ENCODE results near the gene EIPR1.

Gene EIPR1

DNA sequence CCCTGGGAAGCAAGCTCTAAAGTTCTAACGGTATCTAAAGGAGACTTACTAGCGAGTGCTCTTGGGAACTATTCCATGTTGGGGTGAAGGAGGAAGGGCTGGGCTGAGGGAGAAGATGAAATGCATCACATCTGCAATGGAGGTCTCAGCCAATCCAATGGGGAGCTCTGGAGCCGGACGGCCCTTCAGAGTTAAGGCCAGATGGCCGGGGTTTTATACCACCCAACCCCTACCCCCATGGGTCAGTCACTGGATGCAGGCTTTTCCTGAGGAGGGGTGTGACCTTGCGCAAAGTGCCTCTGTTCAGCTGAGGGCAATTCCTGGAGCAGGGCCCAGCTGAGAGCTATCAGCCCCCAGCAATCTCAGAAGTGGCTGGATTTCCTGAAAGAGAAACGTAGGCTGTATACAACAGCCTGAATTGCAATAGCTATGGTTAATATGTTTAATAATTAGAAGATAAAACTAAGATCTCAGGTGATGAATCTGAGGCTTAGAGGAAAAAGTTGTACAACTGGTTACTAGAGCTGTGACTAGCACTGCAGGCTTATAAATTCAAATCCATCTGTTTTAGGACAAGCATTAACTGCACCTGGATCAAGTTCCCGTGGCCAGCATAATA is 21.6 kb downstream of the EIPR1 start:
- no peak for DNase-seq

DNA sequence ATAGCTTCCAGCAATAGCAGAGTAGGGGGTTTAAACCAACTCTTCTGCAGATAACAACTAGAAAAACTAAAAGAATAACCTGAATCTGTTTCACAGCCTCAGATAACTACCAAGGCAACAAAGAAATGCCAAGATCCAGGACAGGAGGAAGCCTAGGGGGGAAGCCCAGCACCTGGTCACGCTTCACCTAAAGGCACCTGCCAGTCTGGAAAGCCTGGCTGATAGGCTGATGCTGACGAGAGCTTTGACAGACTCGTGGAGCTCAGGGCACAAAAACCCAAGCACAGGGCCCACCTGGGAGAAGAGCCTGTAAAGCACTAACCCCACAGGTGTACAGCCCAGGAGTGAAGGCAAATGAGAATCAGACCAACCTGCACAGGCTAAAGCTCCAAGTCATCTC is 22.6 kb downstream of the EIPR1 start:
- DNase-seq = no peak

DNA sequence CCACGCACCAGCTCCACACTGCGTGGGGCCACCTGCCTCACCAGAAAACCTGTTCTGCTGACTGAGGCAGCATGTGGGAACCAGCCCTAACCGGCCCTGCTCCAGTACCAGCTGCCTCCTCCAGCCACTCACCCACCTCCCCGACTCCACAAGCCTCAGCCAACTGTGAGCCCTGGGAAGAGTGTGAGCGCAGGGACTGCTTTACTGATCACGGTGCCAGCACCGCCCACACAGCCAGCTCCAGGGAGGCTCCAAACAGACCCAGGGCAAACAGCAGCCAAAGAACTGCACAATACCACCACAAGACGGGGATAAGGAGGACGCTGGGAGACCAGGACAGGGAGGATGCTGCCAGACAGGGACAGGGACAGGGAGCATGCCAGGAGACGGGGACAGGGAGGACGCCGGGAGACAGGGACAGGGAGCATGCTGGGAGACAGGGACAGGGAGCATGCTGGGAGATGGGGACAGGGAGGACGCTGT is 28.4 kb downstream of the EIPR1 start:
- no peak for DNase-seq

DNA sequence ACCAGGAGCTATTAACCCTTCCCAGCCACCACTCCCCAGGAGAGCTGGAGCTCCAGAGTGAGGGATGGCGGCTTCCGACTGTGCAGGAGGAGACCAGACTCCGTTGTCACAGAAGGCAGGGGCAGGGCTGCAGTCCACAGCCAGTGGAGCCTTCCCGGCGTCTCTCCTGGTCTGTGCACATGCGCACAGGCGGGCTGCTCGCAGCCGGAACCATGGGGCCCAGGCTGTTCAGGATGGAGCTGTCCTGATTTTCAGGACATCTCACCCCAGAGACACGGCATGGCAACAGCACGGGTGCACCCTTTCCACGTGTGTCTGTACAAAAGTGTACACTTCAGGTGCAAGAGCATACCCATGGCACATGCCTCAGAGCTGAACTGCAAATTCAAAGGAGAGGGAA is 28.9 kb downstream of the EIPR1 start:
- DNase-seq = no peak

DNA sequence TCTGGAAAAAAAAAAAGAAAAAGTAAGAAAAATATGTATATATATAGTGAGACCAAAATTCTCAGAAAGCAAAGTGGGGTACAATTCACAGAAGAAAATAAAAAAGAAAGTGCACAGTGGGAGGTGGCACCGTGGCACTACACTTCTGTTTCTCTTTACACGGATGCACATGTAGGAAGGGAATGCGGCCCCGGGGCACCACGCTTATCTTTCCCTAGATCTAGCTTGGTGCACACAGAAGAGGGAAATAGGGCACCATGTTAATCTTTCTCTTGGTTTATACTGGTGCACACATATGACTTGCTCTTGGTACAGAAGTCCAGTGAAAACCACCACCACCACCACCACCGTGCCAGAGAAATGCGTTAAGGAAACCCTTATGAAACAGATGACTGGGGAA is 32.0 kb downstream of the EIPR1 start:
- no peak for DNase-seq

DNA sequence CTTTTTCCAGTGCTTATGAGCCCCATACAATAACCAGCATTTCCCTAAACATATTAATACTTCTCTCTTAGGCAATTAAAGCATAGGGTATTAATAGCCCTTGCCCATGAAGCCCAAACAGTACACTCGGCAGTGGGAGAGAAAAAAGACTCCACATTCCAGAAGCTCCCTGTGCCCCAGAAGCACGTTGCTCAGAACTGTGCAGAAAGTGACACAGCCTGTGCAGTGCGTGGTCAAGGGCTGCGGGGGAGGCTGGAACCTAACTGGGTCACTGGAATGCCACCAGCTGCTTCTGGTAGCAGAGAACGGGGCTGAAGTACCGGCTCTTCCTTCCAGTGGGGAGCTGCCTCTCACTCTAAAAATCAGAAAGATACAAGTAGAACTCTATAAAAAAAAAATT is 32.7 kb downstream of the EIPR1 start:
- DNase-seq = no peak

DNA sequence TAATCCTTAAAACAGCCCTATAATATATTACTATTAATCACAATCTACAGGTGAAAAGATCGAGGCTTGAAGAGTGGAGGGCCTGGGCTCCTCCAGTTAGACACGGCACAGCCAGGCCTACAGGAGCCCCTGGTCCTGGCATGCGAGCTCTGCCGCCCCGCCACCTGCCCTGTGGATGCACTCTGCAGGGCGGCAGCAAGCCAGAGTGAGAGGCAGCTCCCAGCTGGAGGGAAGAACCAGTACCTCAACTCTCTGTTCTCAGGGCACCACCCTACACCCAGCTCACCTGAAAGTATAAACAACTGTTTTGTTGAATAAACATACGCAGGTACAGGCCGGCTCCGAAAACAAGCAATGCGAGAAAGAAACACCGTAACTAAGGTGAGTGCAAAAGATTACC is 34.6 kb downstream of the EIPR1 start:
- DNase-seq = no peak

DNA sequence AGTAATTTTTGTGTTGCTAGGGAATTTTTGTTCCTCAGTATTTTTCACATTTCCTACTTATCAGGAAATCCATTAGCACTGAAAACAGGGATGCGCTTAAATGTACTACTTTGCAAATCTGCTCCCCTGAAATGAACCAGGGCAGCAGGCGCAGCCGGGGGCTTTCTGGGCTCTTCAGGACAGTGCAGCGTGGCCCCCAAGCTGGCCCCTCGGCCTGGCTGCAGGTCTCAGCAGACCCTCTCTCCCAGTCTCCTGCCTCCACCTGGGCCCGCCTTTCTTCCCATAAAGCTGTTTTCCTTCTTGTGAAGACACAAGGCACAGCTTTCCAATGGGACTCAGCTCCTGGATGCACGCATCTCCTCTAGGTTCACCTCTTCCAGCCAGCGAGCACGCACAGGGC is 35.3 kb downstream of the EIPR1 start:
- no peak for DNase-seq

DNA sequence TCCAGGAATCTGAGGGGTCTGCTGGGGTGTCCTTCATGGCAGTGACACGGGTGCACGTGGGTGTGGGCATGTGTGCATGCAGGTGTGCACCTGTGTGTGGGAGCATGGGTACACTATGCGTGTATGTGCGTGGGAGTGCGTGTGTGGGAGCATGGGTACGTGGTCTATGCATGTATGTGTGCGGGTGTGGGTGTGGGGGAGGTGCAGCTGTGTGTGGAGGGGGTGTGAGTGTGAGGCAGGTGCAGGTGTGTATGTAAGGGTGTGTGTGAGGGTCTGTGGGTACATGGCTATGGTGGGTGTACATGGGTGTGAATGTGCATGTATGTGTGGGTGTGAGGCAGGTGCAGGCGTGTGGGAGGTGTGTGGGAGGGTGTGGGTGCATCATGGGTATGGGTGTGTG is 36.3 kb downstream of the EIPR1 start:
- DNase-seq = no peak

DNA sequence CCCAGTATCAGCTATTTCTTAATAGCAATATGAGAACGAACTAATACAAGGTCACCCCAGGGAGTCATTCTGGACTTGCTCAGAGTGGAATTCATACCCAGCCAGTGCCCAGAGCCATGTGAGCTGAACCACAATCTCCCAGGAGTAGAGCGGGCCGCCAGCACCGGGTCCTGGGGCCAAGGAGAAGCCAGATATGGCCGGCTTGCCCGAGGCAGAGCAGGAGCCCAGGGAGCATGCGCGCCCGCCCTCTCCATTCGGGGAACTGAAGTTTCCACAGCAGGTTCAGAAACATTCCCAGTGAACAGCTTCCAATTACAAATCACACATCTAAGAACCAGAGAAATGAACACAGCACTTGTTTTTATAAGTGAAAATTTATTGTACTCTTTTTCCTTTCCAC is 37.5 kb downstream of the EIPR1 start:
- DNase-seq = no peak

DNA sequence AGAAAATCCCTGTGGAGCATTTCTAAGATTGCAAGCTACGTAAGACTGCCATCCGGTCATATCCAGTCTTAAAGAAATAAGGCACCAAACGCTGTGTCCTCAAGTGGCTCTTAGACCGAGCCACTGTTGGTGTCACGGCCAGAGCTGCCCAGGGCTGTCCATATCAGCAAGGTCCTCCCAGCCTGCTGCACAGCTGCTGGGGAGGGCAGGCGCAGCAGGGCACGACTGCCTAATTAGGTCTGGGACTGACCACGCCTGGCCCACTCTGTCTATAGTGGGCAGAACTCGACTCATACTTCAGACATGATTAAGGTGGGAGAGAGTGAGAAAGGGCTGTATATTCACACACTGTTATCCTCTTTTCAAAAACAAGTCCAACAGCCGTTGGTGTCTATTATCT is 39.3 kb downstream of the EIPR1 start:
- DNase-seq = no peak

DNA sequence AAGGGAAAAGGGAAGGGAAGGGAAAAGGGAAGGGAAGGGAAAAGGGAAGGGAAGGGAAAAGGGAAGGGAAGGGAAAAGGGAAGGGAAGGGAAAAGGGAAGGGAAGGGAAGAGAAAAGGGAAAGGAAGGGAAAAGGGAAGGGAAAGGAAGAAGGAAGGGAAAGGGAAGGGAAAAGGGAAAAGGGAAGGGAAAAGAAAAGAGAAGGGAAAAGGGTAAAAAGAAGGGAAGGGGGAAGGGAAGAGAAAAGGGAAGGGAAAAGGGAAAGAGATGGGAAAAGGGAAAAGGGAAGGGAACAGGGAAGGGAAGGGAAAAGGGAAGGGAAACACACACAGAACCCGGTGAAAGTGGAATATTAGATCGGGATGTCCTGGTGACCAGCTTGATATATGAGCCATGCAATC is 40.8 kb downstream of the EIPR1 start:
- no peak for DNase-seq

DNA sequence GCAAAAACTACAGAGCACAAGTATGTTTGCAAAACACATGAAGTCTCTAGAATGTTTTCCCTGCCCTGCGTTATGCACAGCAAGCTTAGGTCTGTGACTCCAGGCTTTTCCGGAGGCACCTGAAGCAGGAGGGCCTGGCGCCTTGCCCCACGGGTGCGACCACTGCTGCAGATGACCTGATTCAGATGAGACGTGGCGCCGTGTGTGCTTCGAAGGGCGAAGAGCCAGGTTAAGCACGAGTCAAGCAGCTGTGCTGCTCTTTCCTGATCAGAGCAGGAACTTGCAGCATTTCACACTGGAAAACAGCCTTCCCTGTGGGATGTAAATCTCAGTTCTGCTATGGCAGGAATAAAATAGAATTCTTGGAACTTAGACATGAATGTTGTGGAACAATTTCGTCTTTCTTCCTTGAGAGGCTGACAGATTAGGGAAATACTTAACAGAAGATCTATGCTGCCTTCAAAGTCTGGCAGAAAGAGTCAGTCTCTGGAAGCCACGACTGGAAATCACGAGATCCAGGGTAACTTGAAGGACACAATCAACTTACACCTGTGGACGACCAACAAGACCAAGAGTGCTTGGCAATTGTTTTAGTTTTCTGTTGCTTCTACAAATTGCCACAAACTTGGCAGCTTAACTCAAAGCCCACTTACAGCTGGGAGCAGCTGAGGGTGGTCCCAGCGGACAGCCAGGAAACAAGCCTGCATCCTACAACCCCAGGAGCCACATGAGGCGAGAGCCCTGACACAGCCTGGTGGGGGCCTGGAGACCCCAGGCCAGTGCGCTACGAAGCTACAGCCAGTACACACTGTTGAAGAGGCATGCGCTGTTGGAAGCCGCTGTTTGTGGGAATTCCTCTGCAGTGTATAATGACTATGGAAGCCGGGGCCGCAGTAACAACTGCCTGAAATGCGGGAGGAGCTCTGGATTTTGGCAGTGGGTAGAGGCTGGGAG is 42.9 kb downstream of the EIPR1 start:
- no peak for DNase-seq

DNA sequence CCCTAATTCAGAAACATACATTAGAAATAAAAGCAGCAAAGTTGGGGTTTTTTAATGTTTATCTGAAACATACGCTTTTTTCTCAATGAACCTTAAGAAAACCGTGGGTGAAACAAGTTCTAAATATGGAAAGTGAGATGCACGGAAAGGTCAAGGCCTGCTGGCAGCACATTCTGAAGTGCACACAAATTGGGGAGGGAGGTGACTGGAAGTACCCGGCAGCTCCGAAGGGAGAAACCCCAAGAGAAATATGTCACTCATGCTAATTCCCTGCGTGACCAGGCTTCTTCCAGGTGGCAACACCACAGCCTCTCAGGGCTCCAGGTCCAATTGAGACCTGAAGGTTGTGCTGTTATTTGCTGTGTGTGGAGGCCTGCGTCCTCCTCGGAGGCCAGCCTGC is 45.5 kb downstream of the EIPR1 start:
- DNase-seq = no peak

DNA sequence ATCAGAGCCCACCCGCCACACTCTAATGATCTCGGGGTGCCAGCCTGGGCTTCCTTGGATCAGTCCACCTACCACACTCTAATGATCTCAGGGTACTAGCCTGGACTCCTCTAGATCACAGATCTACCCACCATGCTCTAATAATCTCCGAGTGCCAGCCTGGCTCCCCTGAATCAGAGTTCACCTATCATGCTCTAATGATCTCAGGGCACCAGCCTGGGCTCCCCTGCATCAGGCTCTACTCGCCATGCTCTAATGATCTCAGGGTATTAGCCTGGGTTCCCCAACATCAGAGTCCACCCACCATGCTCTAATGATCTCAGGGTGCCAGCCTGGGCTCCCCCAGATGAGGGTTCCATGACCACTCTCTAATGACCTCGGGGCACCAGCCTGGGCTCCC is 48.1 kb downstream of the EIPR1 start:
- DNase-seq = no peak

DNA sequence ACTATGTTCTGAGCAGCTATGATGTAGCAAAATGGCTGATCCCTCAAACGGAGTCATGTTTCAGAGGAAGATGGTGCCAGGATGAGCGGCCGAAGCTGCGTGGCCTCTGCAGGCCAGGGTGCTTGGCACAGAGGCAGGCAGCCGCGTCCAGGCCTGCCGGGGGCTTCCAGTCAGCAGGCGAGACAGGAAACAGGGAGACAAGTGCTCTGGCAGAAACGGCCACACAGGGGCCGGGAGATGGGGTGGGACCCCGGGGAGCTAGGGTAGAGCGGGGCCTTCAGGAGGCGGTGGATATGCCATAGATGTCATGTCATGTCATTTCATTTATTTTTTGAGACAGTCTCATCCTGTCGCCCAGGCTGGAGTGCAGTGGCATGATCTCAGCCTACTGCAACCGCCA is 50.7 kb downstream of the EIPR1 start:
- DNase-seq = no peak

DNA sequence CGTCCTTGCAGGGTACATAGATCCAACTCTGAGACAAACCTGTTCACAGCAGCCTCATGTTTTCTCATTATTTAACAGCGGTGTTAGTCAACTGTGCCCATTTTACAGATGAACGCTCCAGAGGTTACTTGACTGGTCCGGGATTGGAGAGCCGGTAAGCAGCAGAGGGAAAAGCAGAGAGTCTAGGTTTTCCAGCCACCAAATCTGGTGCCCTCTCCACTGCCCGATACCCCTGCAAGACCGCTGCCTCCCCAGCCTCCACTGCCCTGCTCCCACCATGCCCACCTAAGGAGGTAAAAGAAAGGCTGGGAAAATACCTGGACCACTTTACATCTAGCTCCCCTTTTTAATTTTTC is 51.5 kb downstream of the EIPR1 start:
- DNase-seq = no peak

DNA sequence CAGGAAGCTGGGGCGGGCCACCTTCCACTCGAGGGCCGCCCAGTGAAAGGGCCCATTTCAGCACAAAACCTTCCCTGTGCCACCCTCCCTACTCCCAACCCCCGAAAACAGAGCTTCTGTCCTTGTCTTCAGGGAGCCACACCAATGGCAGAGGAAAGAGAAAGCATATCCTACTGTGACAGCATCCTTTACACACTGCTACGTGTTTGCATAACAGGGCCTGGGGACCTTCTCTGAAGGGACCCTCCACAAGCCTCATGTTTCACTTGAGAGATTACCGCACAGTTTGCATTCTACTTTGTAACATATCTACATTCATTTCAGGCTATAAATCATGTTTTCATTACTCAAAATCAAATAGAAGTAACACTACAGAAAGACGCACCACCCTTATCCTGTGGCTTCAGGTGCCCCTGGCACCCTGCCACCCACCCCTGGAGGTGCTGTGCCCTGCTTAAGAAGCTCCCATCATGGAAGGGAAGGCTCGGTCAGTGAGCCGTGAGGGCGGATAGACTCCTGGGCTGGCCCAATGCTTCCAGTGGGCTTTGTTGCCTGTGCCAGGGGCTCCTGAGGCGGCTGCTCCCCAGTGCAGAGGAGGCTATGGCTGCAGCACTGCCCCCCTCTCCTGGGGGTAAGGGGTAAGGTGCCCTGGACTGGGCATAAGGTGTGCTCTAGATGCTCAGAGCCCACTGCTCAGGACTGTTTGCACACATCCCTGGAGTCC is 52.0 kb downstream of the EIPR1 start:
- no peak for DNase-seq

DNA sequence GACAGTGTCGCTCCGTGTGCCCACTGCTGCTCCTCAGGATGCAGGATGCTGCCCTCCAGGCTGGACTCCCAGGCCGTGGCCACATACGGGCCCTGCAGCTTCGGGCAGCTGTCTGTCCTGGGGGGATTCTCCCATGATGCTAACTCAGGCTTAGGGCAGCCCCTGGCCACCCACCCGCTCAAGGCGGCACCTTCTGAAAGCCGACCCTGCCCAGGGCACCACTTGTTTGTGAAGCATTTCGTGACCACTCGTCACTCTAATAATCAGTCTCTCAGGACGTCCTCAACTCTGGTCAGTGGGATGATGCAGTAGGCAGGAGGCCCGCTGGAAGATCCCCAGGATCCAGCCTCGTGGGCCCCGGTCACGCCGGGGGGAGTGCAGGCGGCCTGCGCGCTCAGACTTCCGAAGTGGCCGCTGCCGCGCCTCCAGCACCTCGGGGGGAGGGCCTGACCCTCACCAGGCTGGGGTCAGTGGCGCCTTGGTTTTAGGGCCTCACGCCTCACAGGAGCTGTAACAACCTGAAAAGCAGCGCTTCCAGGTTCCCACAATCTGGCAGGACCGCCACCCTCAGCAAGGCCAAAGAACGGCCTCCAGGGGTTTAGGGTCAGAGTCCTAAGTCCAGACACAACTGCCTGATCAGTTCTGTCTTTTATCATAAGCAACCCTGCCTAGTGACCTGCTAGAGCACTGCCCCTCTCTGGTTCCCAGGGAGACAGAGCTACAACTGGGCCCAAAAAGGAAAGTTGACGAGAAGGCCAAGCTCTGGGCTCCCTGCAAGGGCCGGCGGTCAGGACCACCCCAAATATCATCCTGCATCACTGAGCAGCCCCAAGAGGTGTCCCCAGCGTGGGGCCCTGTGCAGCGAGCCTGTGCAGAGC is 53.0 kb downstream of the EIPR1 start:
- no peak for DNase-seq

DNA sequence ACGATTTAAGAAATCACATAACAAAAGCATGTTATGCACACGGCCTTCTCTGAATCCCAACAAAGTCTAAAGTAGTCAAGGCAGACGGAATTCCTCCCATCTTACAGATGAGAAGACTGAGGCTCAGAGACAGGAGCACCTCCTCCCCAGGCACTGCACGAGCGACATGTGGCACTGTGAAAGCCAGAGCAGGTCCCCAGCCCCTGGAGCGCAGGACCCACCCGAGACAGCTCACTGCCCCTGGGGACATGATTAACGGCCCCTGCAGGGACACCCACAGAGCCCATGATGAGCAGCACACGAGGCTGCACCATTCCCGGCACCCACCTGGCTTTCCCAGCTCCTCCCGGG is 53.6 kb downstream of the EIPR1 start:
- no peak for DNase-seq

DNA sequence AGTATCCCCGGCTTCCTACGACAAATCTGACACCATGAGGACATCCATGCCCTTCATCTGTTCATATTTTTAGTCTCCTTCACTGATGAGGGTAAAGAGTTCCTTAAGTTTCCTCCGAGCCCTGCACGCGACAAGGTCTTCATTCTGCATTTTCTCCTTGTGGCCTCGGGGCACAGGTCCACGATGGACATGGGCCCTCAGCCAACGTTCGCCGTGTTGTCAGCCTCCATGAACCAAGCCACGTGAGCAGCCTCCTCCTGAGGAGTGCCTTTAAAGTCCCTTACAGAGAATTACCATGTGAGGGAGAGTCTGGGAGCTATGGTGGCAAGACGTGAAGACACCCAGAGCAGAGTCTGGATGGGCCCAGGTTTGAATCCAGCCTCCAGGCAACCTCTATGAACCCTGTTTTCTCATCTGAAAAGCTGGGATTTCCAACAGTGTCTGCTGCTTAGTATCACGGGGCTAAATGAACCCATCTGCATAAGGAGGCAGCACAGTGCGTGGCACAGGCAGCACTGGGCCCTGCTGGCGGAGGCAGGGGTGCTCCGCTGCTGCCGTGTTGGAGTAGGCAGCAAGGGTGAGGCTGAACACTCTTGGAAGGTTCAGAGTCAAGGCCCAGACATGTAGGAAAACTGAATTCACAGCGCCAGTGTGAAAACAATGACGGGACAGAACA is 54.1 kb downstream of the EIPR1 start:
- no peak for DNase-seq

DNA sequence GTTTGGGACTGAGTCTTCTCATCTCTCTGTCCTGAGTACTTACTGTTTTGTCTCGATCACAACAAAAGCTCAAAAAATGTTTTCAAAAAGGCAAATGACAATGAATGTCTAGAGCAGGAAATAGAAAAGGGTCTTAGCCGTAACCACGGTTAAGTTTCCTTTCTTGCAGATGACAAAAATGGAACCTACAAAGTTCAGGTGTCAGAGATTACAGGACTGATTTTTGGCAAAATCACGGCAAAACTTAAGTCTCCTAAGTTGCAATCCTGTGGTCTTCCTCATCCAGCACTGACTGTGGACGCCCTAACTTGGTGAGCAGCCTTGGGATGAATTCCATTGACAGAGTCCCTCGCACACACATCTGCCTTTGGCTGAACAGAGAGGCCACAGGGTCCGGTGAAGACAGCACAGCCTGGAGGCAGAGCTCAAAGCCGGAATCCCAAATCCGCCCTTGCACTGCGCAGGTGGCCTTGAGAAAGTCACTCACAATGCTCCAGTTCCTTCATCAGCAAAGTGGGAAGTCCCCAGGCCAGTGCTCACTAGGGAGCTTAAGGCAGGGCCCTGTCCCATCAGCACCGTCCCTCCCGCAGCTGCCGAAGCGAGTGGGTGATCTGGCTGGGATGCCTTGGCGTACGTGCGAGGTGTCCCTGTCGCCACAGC is 55.2 kb downstream of the EIPR1 start:
- no peak for DNase-seq

Measured in stimulated activated CD4-positive, alpha-beta T cell treated with anti-CD3 and anti-CD28 coated beads, Interleukin-4, amount 100 ng/mL, for 24 hours (primary cell).